Brain microvascular endothelial cell (primary cell): ENCODE data around the gene CHTOP.

Experiments
- DNase-seq: peaks from one replicate; pipeline ENCODE4 v3.0.0-alpha.2; 2020
- H3K27ac ChIP-seq: fragments of 250-450 bp; sonication (Bioruptor Pico); 2 replicates; pipeline ENCODE4 v1.5.1; 2020; ENCODE audit warnings: mild to moderate bottlenecking, moderate library complexity
- H3K27me3 ChIP-seq: fragments of 250-450 bp; sonication (Bioruptor Pico); replicated peaks from 2 replicates; pipeline ENCODE4 v1.5.1; 2020; ENCODE audit warnings: mild to moderate bottlenecking
- H3K36me3 ChIP-seq: fragments of 250-450 bp; sonication (Bioruptor Pico); replicated peaks from 2 replicates; pipeline ENCODE4 v1.5.1; 2020; ENCODE audit warnings: mild to moderate bottlenecking
- H3K4me3 ChIP-seq: 2 replicates; pipeline ENCODE4 v1.5.1; 2011; ENCODE audit warnings: low read depth, mild to moderate bottlenecking, control low read depth, low read length, moderate library complexity
- in situ Hi-C: cut with HindIII; loops from 2 replicates; pipeline ENCODE4 v1.10.0; 2017; ENCODE audit warnings: low sequenced_read_pairs, low pct_ligation_motif_present
- TF ChIP-seq, protein P1 (sequence below): IDR thresholded peaks from 2 replicates; pipeline ENCODE4 v1.5.1; 2011; ENCODE audit warnings: low read depth, mild to moderate bottlenecking, moderate library complexity, low read length, control low read depth, inconsistent platforms; ENCODE audit errors: missing control alignments

The CHTOP gene

GRCh38 chr1:153592748-153593147 is 41.1 kb upstream of the CHTOP start:
- H3K27ac ChIP-seq = no peak overlapping the region
- no peaks in the 10 kb centered on the region for H3K27me3 ChIP-seq
- TF ChIP-seq, protein P1, sequence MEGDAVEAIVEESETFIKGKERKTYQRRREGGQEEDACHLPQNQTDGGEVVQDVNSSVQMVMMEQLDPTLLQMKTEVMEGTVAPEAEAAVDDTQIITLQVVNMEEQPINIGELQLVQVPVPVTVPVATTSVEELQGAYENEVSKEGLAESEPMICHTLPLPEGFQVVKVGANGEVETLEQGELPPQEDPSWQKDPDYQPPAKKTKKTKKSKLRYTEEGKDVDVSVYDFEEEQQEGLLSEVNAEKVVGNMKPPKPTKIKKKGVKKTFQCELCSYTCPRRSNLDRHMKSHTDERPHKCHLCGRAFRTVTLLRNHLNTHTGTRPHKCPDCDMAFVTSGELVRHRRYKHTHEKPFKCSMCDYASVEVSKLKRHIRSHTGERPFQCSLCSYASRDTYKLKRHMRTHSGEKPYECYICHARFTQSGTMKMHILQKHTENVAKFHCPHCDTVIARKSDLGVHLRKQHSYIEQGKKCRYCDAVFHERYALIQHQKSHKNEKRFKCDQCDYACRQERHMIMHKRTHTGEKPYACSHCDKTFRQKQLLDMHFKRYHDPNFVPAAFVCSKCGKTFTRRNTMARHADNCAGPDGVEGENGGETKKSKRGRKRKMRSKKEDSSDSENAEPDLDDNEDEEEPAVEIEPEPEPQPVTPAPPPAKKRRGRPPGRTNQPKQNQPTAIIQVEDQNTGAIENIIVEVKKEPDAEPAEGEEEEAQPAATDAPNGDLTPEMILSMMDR = no peak
- in situ Hi-C loops = no loop called here
- H3K4me3 ChIP-seq = no peak overlapping the region
- no peaks in the 10 kb centered on the region for H3K36me3 ChIP-seq
- DNase-seq = no peak

- peak; percentile 55 for DNase-seq
- in situ Hi-C loops = no loop called here
These were observed 36.7 kb upstream of the CHTOP start for GRCh38 chr1:153597206-153597605.

GRCh38 chr1:153598309-153599172 is 35.3 kb upstream of the CHTOP start:
- peak; percentile 28 for DNase-seq
- no peak overlapping the region for H3K4me3 ChIP-seq
- TF ChIP-seq, protein P1 = no peak
- in situ Hi-C loops = no loop called here
- no peaks in the 10 kb centered on the region for H3K36me3 ChIP-seq
- no peaks in the 10 kb centered on the region for H3K27me3 ChIP-seq
- no peak overlapping the region for H3K27ac ChIP-seq

More at GRCh38 chr1:153597206-153597605, 36.7 kb upstream of the CHTOP start:
- TF ChIP-seq, protein P1 = no peak
- H3K36me3 ChIP-seq = no peaks in the 10 kb centered on the region
- H3K27ac ChIP-seq = no peak overlapping the region
- no peak overlapping the region for H3K4me3 ChIP-seq
- no peaks in the 10 kb centered on the region for H3K27me3 ChIP-seq

GRCh38 chr1:153599847-153600246 is 34.0 kb upstream of the CHTOP start:
- no peaks in the 10 kb centered on the region for H3K27me3 ChIP-seq
- in situ Hi-C loops = no loop called here
- no peak overlapping the region for H3K27ac ChIP-seq
- no peak for DNase-seq
- TF ChIP-seq, protein P1 = no peak
- no peaks in the 10 kb centered on the region for H3K36me3 ChIP-seq
- H3K4me3 ChIP-seq = no peak overlapping the region

GRCh38 chr1:153602749-153603148 is 31.1 kb upstream of the CHTOP start:
- no peak overlapping the region for H3K4me3 ChIP-seq
- H3K27ac ChIP-seq = no peak overlapping the region
- no peak for DNase-seq
- H3K27me3 ChIP-seq = no peaks in the 10 kb centered on the region
- in situ Hi-C loops = no loop called here
- TF ChIP-seq, protein P1 = no peak
- H3K36me3 ChIP-seq = peaks cover 7% of the 10 kb centered on the region
